Esophagus (tissue), 2 donors: ENCODE results near the gene MEI4. TPM values are rescaled to one million over a fixed set of nuclear protein-coding genes. Genes with fewer than 3 reads are reported as not detected.

Experiments used
- H3K27ac ChIP-seq, 2 donors: one replicate each; pipeline ENCODE4 v1.5.1; 2013; ENCODE audit warnings: low read depth in 2 of 2, mild to moderate bottlenecking in 2 of 2, inconsistent platforms in 1 of 2, low read length in 1 of 2, moderate library complexity in 1 of 2
- H3K27me3 ChIP-seq, 2 donors: one replicate each; pipeline ENCODE4 v1.6.1; 2013; ENCODE audit warnings: low read length in 2 of 2, control low read depth in 1 of 2, mild to moderate bottlenecking in 1 of 2; ENCODE audit not compliant: insufficient read depth in 2 of 2, control insufficient read depth in 1 of 2
- H3K36me3 ChIP-seq, 2 donors: one replicate each; pipeline ENCODE4 v1.6.1; 2013; ENCODE audit warnings: low read length in 1 of 2; ENCODE audit not compliant: control insufficient read depth in 2 of 2, insufficient read depth in 2 of 2
- H3K4me1 ChIP-seq, 2 donors: one replicate each; pipeline ENCODE4 v1.6.1; 2013; ENCODE audit warnings: low read length in 1 of 2; ENCODE audit not compliant: control insufficient read depth in 2 of 2, insufficient read depth in 2 of 2
- H3K4me3 ChIP-seq, 2 donors: one replicate each; pipeline ENCODE4 v1.5.1; 2013; ENCODE audit warnings: low read length in 2 of 2, mild to moderate bottlenecking in 2 of 2, low read depth in 1 of 2, moderate library complexity in 1 of 2
- H3K9me3 ChIP-seq, 2 donors: one replicate each; pipeline ENCODE4 v1.6.1; 2013; ENCODE audit warnings: mild to moderate bottlenecking in 2 of 2, low read depth in 1 of 2, low read length in 1 of 2, moderate library complexity in 1 of 2; ENCODE audit not compliant: control insufficient read depth in 2 of 2, insufficient read depth in 1 of 2
- WGBS, 2 donors: extraction: QIAGEN DNeasy Blood & Tissue Kit; methylation state at CpG; one replicate each; pipeline ENCODE4 v1.1.7; 2013; 5-methylcytosine and 5-hydroxymethylcytosine counted together
- polyA plus RNA-seq, 2 donors: library from polyadenylated mRNA; stranded (reverse); fragments of 200-250 nt; gene quantifications; one replicate each; pipeline ENCODE4 v1.2.3, GENCODE V29; 2013
- donor health status: healthy with polysubstance abuse.
- donor health status: Bipolar disorder and iron deficiency.

MEI4 gene, protein sequence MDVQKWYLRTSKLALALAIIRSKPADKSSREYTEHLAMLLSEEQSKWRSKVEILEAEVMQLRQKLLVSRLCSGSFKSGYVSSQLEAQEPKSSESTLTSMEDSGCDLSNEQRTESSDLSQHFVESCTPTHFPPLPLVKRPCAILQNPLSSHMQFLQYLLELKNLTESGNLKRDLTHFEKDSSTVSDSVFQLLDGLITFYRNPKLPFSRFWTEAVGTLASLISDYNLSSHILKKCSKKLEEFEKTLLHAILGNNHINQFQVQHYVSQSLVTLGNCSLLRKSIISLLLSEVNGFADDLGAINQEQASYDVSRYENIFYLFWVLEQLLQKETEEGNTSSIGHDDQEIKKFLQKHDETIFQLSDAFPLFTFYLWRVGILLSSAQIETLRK
- not detected for polyA plus RNA-seq

DNA sequence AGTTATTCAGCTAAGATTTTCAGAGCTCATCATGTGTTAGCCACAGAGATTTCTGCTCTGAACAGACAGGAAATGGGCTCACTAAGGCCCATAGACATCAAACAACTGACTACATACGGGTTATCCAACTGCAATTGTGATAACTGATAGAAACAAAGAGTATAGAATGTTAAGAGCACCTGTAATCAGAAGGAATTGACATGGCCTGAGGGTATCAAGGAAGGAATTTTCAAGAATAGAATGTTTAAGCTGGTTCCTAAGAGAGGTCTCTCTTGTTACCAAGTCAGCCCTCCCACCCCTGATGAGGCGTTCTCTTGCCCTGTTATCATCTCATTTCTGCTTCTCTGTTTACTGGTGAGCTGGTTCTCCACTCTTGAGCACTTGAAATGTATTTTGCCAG, at the start of gene MEI4:
Gene MEI4 (plus strand): TSS at position 301 of the 400 bp plus-strand sequence. CDS start 37,633 bp downstream, outside the sequence.
- Histone ChIP-seq H3K36me3 (no peaks in the 10 kb centered on the region), H3K4me3 (no peak within 1 kb of the TSS), H3K27ac (no peak within 1 kb of the TSS), H3K27me3 (no peaks in the 10 kb centered on the region), H3K9me3 (peaks cover 0 to 7% of the 10 kb centered on the region in 2 donors), H3K4me1 (no peaks in the 10 kb centered on the region)
- WGBS, 2 donors: 57 to 74% methylated on average over 2 of the region's 2 CpGs

DNA sequence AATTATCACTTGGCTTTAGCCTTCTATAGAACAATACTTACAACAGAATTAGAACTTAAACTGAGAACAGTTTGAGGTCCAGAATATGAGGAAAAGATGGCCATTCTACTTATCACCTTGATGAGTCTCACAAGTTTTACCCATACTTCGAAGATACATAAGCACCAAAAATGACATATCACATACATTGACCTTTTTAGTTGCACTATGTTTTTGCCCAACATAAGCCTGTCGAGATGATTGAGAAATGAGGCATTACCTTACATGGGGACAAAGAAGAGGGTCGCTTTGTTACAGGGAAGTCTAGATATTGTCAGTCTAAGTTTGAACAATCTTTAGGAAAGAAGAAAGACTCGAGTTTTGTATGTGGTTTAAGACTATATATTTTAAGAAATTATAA, 48.4 kb upstream of the MEI4 start:
- WGBS, 2 donors: 41 to 45% methylated on average over 4 of the region's 4 CpGs
- no peak overlapping the region for H3K27ac ChIP-seq
- H3K9me3 ChIP-seq: no peaks in the 10 kb centered on the region
- H3K27me3 ChIP-seq: no peaks in the 10 kb centered on the region
- H3K4me3 ChIP-seq: no peak overlapping the region
- no peaks in the 10 kb centered on the region for H3K4me1 ChIP-seq
- H3K36me3 ChIP-seq: no peaks in the 10 kb centered on the region

GRCh38 chr6:77607004-77607403, 45.8 kb upstream of the MEI4 start:
- WGBS, 2 donors: 85 to 91% methylated on average over 5 of the region's 5 CpGs
- no peak overlapping the region for H3K4me3 ChIP-seq
- no peaks in the 10 kb centered on the region for H3K9me3 ChIP-seq
- no peaks in the 10 kb centered on the region for H3K36me3 ChIP-seq
- no peaks in the 10 kb centered on the region for H3K27me3 ChIP-seq
- no peaks in the 10 kb centered on the region for H3K4me1 ChIP-seq
- H3K27ac ChIP-seq: no peak overlapping the region

DNA sequence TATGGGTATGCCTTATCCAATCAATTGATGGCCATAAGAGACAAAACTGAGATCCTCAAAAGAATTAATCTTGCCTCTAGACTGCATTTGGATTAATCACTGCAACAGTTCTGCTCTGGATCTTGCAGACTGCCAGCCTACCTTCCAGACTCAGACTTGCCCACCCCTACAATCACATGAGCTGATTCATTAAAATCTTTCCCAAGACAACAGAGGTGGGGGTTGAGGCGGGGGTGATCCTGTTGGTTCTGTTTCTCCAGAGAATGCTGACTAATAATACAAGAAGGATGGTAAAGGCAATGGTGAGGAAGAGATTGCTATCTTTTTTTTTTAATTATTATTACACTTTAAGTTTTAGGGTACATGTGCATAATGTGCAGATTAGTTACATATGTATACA, 43.7 kb upstream of the MEI4 start:
- Histone ChIP-seq H3K4me1 (no peaks in the 10 kb centered on the region), H3K27me3 (no peaks in the 10 kb centered on the region), H3K27ac (no peak overlapping the region), H3K9me3 (no peaks in the 10 kb centered on the region), H3K36me3 (no peaks in the 10 kb centered on the region), H3K4me3 (no peak overlapping the region)
- WGBS, 2 donors: 81 to 86% methylated on average over 1 of the region's 1 CpG

- Histone ChIP-seq H3K4me3 (no peak overlapping the region), H3K4me1 (no peaks in the 10 kb centered on the region), H3K36me3 (no peaks in the 10 kb centered on the region), H3K27ac (no peak overlapping the region), H3K9me3 (peaks cover 0 to 4% of the 10 kb centered on the region in 2 donors), H3K27me3 (no peaks in the 10 kb centered on the region)
- 51 to 57% methylated on average over 2 of the region's 2 CpGs for WGBS, 2 donors
Observed at GRCh38 chr6:77619114-77619513, 33.7 kb upstream of the MEI4 start.

GRCh38 chr6:77620278-77620882, 32.5 kb upstream of the MEI4 start:
- H3K36me3 ChIP-seq: no peaks in the 10 kb centered on the region
- peaks cover 0 to 4% of the 10 kb centered on the region in 2 donors for H3K9me3 ChIP-seq
- no peak overlapping the region for H3K4me3 ChIP-seq
- no peaks in the 10 kb centered on the region for H3K27me3 ChIP-seq
- no peak overlapping the region for H3K27ac ChIP-seq
- 57 to 67% methylated on average over 1 of the region's 1 CpG for WGBS, 2 donors
- H3K4me1 ChIP-seq: no peaks in the 10 kb centered on the region

GRCh38 chr6:77624515-77624914, 28.3 kb upstream of the MEI4 start:
- WGBS, 2 donors: 59 to 65% methylated on average over 5 of the region's 5 CpGs

GRCh38 chr6:77626426-77626825, 26.4 kb upstream of the MEI4 start:
- no peaks in the 10 kb centered on the region for H3K4me1 ChIP-seq
- H3K4me3 ChIP-seq: no peak overlapping the region
- no peaks in the 10 kb centered on the region for H3K9me3 ChIP-seq
- no peaks in the 10 kb centered on the region for H3K36me3 ChIP-seq
- H3K27ac ChIP-seq: no peak overlapping the region
- WGBS, 2 donors: 79 to 96% methylated on average over 1 of the region's 1 CpG
- no peaks in the 10 kb centered on the region for H3K27me3 ChIP-seq

More at GRCh38 chr6:77624515-77624914, 28.3 kb upstream of the MEI4 start:
- Histone ChIP-seq H3K27ac (no peak overlapping the region), H3K4me1 (no peaks in the 10 kb centered on the region), H3K36me3 (no peaks in the 10 kb centered on the region), H3K9me3 (no peaks in the 10 kb centered on the region), H3K27me3 (no peaks in the 10 kb centered on the region), H3K4me3 (no peak overlapping the region)

- Histone ChIP-seq H3K27ac (no peak overlapping the region), H3K4me3 (no peak overlapping the region), H3K4me1 (no peaks in the 10 kb centered on the region), H3K27me3 (no peaks in the 10 kb centered on the region), H3K9me3 (no peaks in the 10 kb centered on the region), H3K36me3 (no peaks in the 10 kb centered on the region)
- 69 to 79% methylated on average over 2 of the region's 2 CpGs for WGBS, 2 donors
Observed at GRCh38 chr6:77630014-77630413, 22.8 kb upstream of the MEI4 start.

- Histone ChIP-seq H3K9me3 (no peaks in the 10 kb centered on the region), H3K4me3 (no peak overlapping the region), H3K27me3 (no peaks in the 10 kb centered on the region), H3K4me1 (no peaks in the 10 kb centered on the region), H3K27ac (no peak overlapping the region), H3K36me3 (no peaks in the 10 kb centered on the region)
- WGBS, 2 donors: 59 to 70% methylated on average over 1 of the region's 1 CpG
Observed at GRCh38 chr6:77633471-77633870, 19.4 kb upstream of the MEI4 start.
